ENCODE data around the gene LHX2.

- TF ChIP-seq NR2F6 (IDR thresholded peaks at IDR 0.05), result no peak
- TF ChIP-seq NR2F6 (CRISPR knock-in tag; IDR thresholded peaks at IDR 0.05), result no peak
- no peak for TF ChIP-seq ZNF704 (CRISPR knock-in tag; IDR thresholded peaks at IDR 0.05; ENCODE audit: borderline replicate concordance)
- TF ChIP-seq ZNF292 (CRISPR knock-in tag; IDR thresholded peaks at IDR 0.05; ENCODE audit: borderline replicate concordance, low read depth), result no peak
- no peak for TF ChIP-seq SIN3B (IDR thresholded peaks at IDR 0.05; ENCODE audit: low read length)
- TF ChIP-seq CTCF (CRISPR knock-in tag; IDR thresholded peaks at IDR 0.05), result no peak
- no peak for TF ChIP-seq ZNF232 (CRISPR knock-in tag; IDR thresholded peaks at IDR 0.05; ENCODE audit: borderline replicate concordance)
- TF ChIP-seq CREBL2 (CRISPR knock-in tag; IDR thresholded peaks at IDR 0.05; ENCODE audit: borderline replicate concordance), result no peak
- no peak for TF ChIP-seq EZH2 (conservative IDR thresholded peaks at IDR 0.05; ENCODE audit: low read depth, low read length)
- TF ChIP-seq TAF1 (CRISPR knock-in tag; IDR thresholded peaks at IDR 0.05), result no peak
- TF ChIP-seq ZNF24 (IDR thresholded peaks at IDR 0.05), result no peak
- TF ChIP-seq CREB1 (IDR thresholded peaks at IDR 0.05), result no peak
- TF ChIP-seq CREB1 (CRISPR knock-in tag; IDR thresholded peaks at IDR 0.05), result no peak
- no peak for TF ChIP-seq NFYC (CRISPR knock-in tag; IDR thresholded peaks at IDR 0.05)
- no peak for TF ChIP-seq REST (IDR thresholded peaks at IDR 0.05; ENCODE audit: borderline replicate concordance in 1 of 2, low read depth in 1 of 2, low read length in 2 of 2)
- no peak for TF ChIP-seq SATB2 (CRISPR knock-in tag; IDR thresholded peaks at IDR 0.05)
These were observed 26.7 kb downstream of the LHX2 start for GRCh38 chr9:124038239-124038638.

Measured in HepG2 (cell line).